SU-DHL-6 (cell line): ENCODE results near the gene ZSCAN21.

Experiments
- H2AFZ ChIP-seq: fragments of 200-600 bp; sonication (generic); 2 replicates; pipeline ENCODE4 v1.6.1; 2014; ENCODE audit warnings: low read depth, mild to moderate bottlenecking, moderate library complexity, mixed read lengths, antibody characterized with exemption, low read length; ENCODE audit not compliant: severe bottlenecking
- H3F3A ChIP-seq: fragments of 200-600 bp; shearing (Covaris generic); 2 replicates; pipeline ENCODE4 v1.6.0; 2016; ENCODE audit warnings: antibody characterized with exemption, mild to moderate bottlenecking; ENCODE audit not compliant: insufficient read depth
- H3K27ac ChIP-seq: fragments of 200-600 bp; sonication (generic); 2 replicates; pipeline ENCODE4 v1.5.1; 2016; ENCODE audit warnings: low read depth, mild to moderate bottlenecking, low read length, moderate library complexity, mixed read lengths
- H3K27me3 ChIP-seq: fragments of 200-600 bp; sonication (generic), shearing (Covaris generic); 2 replicates; pipeline ENCODE4 v1.6.0; 2014; ENCODE audit warnings: mild to moderate bottlenecking, low read length
- H3K36me3 ChIP-seq: fragments of 200-600 bp; sonication (generic); 2 replicates; pipeline ENCODE4 v1.6.1; 2014; ENCODE audit warnings: mild to moderate bottlenecking, low read length, mixed read lengths
- H3K4me2 ChIP-seq: fragments of 300-600, 200-600 bp; shearing (Covaris generic), sonication (generic); 2 replicates; pipeline ENCODE4 v1.6.0; 2014; ENCODE audit warnings: low read length, low read depth, mild to moderate bottlenecking; ENCODE audit not compliant: poor library complexity, severe bottlenecking
- H3K4me3 ChIP-seq: fragments of 200-600 bp; sonication (generic); 2 replicates; pipeline ENCODE4 v1.5.1; 2014; ENCODE audit warnings: antibody characterized with exemption, low read length, mild to moderate bottlenecking, mixed read lengths; ENCODE audit not compliant: insufficient read depth, poor library complexity, severe bottlenecking
- H3K79me2 ChIP-seq: fragments of 200-600 bp; sonication (generic); 2 replicates; pipeline ENCODE4 v1.6.1; 2014; ENCODE audit warnings: mild to moderate bottlenecking, low read length, moderate library complexity; ENCODE audit not compliant: insufficient read depth
- H3K9ac ChIP-seq: fragments of 200-600 bp; sonication (generic); 2 replicates; pipeline ENCODE4 v1.7.0; 2014; ENCODE audit warnings: mild to moderate bottlenecking, low read length
- H3K9me2 ChIP-seq: fragments of 200-600 bp; sonication (generic); replicated peaks from 2 replicates; pipeline ENCODE4 v1.6.1; 2014; ENCODE audit warnings: low read length; ENCODE audit not compliant: insufficient read depth
- H3K9me3 ChIP-seq: fragments of 200-600 bp; sonication (generic); 2 replicates; pipeline ENCODE4 v1.6.1; 2014; ENCODE audit warnings: low read length, mixed read lengths; ENCODE audit not compliant: insufficient read depth
- H4K20me1 ChIP-seq: fragments of 200-600 bp; sonication (generic); 2 replicates; pipeline ENCODE4 v1.6.1; 2014; ENCODE audit warnings: low read depth, mild to moderate bottlenecking, antibody characterized with exemption, low read length, moderate library complexity, mixed read lengths
- EZH2phosphoT487 ChIP-seq: fragments of 200-600 bp; sonication (generic), shearing (Covaris generic); conservative IDR thresholded peaks from 2 replicates; pipeline ENCODE4 v1.6.1; 2018; ENCODE audit warnings: mild to moderate bottlenecking, antibody characterized with exemption, low read length, moderate library complexity, mixed read lengths
- TF ChIP-seq, protein P1 (sequence below): fragments of 200-600 bp; sonication (generic); IDR thresholded peaks from one replicate; pipeline ENCODE4 v1.5.1; 2017; ENCODE audit warnings: antibody characterized with exemption, mild to moderate bottlenecking, low read length, moderate library complexity; ENCODE audit not compliant: insufficient read depth, poor library complexity, severe bottlenecking

Gene ZSCAN21

DNA sequence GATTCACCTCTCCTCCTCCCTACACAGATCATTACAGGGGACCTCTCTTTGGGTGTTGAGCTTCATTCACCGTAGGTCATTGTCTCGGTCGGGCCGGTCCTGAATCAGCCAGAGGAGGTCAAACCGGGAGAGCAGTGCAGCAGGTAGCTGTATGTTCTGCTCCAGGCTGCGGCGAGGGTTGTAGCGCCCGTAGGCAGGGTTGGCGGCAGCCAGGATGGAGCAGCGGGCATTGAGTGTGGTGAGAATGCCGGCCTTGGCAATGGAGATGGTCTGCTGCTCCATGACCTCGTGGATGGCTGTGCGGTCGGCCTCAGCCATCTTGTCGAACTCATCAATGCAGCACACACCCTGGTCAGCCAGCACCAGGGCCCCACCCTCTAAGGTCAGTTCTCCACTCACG lies 46.1 kb downstream of the ZSCAN21 start:
- Histone ChIP-seq H3K9me3 (no peaks in the 10 kb centered on the region), H3K27ac (no peak overlapping the region), H3F3A (peaks cover 65% of the 10 kb centered on the region), H3K9ac (no peak overlapping the region), H3K4me3 (no peak overlapping the region), H3K79me2 (peaks cover 29% of the 10 kb centered on the region), H3K36me3 (peaks cover 82% of the 10 kb centered on the region), H2AFZ (no peak overlapping the region), H3K4me2 (no peak overlapping the region), H3K9me2 (no peaks in the 10 kb centered on the region), H3K27me3 (no peaks in the 10 kb centered on the region), H4K20me1 (peaks cover 18% of the 10 kb centered on the region)
- no peak for TF ChIP-seq EZH2phosphoT487
- TF ChIP-seq, protein P1, sequence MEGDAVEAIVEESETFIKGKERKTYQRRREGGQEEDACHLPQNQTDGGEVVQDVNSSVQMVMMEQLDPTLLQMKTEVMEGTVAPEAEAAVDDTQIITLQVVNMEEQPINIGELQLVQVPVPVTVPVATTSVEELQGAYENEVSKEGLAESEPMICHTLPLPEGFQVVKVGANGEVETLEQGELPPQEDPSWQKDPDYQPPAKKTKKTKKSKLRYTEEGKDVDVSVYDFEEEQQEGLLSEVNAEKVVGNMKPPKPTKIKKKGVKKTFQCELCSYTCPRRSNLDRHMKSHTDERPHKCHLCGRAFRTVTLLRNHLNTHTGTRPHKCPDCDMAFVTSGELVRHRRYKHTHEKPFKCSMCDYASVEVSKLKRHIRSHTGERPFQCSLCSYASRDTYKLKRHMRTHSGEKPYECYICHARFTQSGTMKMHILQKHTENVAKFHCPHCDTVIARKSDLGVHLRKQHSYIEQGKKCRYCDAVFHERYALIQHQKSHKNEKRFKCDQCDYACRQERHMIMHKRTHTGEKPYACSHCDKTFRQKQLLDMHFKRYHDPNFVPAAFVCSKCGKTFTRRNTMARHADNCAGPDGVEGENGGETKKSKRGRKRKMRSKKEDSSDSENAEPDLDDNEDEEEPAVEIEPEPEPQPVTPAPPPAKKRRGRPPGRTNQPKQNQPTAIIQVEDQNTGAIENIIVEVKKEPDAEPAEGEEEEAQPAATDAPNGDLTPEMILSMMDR: no peak

GRCh38 chr7:100098913-100099312 lies 49.3 kb downstream of the ZSCAN21 start:
- no peak for TF ChIP-seq EZH2phosphoT487
- TF ChIP-seq, protein P1: no peak
- Histone ChIP-seq H3K27ac (no peak overlapping the region), H3K9ac (no peak overlapping the region), H2AFZ (no peak overlapping the region), H3K27me3 (no peaks in the 10 kb centered on the region), H3F3A (peaks cover 42% of the 10 kb centered on the region), H3K4me3 (no peak overlapping the region), H3K9me3 (no peaks in the 10 kb centered on the region), H4K20me1 (peaks cover 18% of the 10 kb centered on the region), H3K9me2 (no peaks in the 10 kb centered on the region), H3K36me3 (peaks cover 59% of the 10 kb centered on the region), H3K4me2 (no peak overlapping the region), H3K79me2 (peaks cover 34% of the 10 kb centered on the region)

DNA sequence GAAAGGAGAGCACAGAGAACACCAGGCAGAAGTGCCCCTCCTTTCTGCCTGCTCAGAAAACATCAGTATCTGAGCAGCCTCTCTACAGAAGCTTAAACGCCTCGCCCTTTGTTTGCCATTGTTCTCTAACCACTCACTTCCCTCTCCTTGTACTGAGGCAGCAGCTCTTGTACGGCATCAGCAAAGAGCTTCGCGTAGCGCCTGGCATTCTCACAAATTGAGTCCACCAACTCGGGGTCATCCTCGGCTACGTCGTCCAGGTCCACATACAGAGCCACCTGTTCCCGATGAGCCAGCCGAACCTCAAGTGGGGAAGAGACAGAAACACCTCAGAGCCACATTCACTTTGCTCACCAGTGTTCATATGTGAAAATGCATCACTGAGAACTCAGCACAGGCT lies 49.9 kb downstream of the ZSCAN21 start:
- peaks cover 16% of the 10 kb centered on the region for H4K20me1 ChIP-seq
- peaks cover 34% of the 10 kb centered on the region for H3K79me2 ChIP-seq
- H3K4me3 ChIP-seq: no peak overlapping the region
- H3K36me3 ChIP-seq: peaks cover 53% of the 10 kb centered on the region
- no peaks in the 10 kb centered on the region for H3K9me3 ChIP-seq
- H3F3A ChIP-seq: peaks cover 36% of the 10 kb centered on the region
- H2AFZ ChIP-seq: no peak overlapping the region
- TF ChIP-seq EZH2phosphoT487: no peak
- TF ChIP-seq, protein P1: no peak
- no peaks in the 10 kb centered on the region for H3K27me3 ChIP-seq
- H3K4me2 ChIP-seq: peak overlapping the region; percentile 70
- H3K9me2 ChIP-seq: no peaks in the 10 kb centered on the region
- peak overlapping the region; percentile 100 for H3K9ac ChIP-seq
- H3K27ac ChIP-seq: no peak overlapping the region
